ENCODE data around the gene RPS18. TPM values are rescaled to one million over a fixed set of nuclear protein-coding genes. Genes with fewer than 3 reads are reported as not detected.

Gene RPS18
- total and polyA plus RNA-seq, 10 of the 15 experiments (the other 5 are each of a cell fraction or from before 2014, with no cell fraction given): 4,228 to 20,828 (median 7,406) TPM

DNA sequence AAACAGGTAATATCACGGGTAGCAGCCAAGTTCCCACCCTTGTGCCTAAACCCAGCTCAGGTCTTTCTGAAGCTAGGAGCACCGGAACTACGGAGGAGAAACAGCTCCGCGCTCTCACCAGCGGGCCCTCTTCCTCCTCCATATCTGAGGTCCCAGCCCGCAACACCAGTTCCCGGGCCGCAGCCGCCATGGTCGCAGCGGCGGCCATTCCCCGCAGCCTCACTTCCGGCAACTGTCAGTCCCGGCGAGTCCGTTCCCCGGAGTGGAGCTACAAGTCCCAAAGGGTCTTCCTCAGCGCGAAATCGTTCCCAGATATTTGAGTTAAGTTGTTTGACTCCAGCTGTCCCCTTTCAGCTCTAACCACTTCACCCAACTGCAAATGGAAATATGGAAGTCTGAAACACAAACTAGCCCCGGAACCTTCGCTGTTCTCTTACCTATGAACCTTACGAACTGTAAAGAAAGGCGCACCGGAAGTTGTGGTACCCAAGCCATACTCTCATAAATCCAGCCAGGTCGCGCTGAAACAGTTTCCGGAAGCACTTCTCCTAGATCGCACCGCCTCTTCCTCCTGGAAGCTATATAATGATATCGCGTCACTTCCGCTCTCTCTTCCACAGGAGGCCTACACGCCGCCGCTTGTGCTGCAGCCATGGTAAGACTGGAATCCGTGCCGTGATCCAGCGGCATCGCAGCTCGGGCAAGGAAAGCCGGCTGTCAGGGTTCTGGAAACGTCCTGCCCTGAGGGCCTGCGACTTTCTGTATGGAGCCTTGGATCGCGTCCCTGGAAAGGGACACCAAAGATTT, at the start of gene RPS18, which contains the start of gene VPS52 (continued):
- TF ChIP-seq, protein P1, sequence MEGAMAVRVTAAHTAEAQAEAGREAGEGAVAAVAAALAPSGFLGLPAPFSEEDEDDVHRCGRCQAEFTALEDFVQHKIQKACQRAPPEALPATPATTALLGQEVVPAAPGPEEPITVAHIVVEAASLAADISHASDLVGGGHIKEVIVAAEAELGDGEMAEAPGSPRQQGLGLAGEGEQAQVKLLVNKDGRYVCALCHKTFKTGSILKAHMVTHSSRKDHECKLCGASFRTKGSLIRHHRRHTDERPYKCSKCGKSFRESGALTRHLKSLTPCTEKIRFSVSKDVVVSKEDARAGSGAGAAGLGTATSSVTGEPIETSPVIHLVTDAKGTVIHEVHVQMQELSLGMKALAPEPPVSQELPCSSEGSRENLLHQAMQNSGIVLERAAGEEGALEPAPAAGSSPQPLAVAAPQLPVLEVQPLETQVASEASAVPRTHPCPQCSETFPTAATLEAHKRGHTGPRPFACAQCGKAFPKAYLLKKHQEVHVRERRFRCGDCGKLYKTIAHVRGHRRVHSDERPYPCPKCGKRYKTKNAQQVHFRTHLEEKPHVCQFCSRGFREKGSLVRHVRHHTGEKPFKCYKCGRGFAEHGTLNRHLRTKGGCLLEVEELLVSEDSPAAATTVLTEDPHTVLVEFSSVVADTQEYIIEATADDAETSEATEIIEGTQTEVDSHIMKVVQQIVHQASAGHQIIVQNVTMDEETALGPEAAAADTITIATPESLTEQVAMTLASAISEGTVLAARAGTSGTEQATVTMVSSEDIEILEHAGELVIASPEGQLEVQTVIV (IDR thresholded peaks at IDR 0.05; ENCODE audit: borderline replicate concordance, partially characterized antibody): peak; percentile 80
- TF ChIP-seq ZNF217 (IDR thresholded peaks at IDR 0.05) (0 out of 2 replicates have a peak, but pooled peaks have one; percentile 51), POU2F2 (IDR thresholded peaks at IDR 0.05; ENCODE audit: borderline replicate concordance, low read depth, low read length) (peak; percentile 97), SRF (IDR thresholded peaks at IDR 0.05; ENCODE audit: low read depth in 2 of 2, low read length in 2 of 2) (peak in 1 of 2 experiments; percentile 58; a peak in 1 of 4 replicates), HDGF (IDR thresholded peaks at IDR 0.05) (no peak), FOXK2 (IDR thresholded peaks at IDR 0.05) (peak; percentile 92), PML (IDR thresholded peaks at IDR 0.05; ENCODE audit: low read length) (no peak), JUNB (IDR thresholded peaks at IDR 0.05) (0 out of 2 replicates have a peak, but pooled peaks have one; percentile 7), PAX8 (IDR thresholded peaks at IDR 0.05) (peak; percentile 90), YBX1 (IDR thresholded peaks at IDR 0.05) (no peak), NFXL1 (IDR thresholded peaks at IDR 0.05; ENCODE audit: borderline replicate concordance) (no peak), ZZZ3 (IDR thresholded peaks at IDR 0.05; ENCODE audit: control insufficient read depth, insufficient read length, low read depth) (peak; percentile 73), ASH2L (IDR thresholded peaks at IDR 0.05; ENCODE audit: borderline replicate concordance, low read depth) (peak; percentile 43), SMAD5 (IDR thresholded peaks at IDR 0.05; ENCODE audit: low read depth) (peak; percentile 99), POLR2AphosphoS2 (IDR thresholded peaks at IDR 0.05; ENCODE audit: low read depth, low read length) (peak; percentile 99), MTA3 (IDR thresholded peaks at IDR 0.05; ENCODE audit: borderline replicate concordance, low read length) (no peak)
- TF ChIP-seq, protein P2, sequence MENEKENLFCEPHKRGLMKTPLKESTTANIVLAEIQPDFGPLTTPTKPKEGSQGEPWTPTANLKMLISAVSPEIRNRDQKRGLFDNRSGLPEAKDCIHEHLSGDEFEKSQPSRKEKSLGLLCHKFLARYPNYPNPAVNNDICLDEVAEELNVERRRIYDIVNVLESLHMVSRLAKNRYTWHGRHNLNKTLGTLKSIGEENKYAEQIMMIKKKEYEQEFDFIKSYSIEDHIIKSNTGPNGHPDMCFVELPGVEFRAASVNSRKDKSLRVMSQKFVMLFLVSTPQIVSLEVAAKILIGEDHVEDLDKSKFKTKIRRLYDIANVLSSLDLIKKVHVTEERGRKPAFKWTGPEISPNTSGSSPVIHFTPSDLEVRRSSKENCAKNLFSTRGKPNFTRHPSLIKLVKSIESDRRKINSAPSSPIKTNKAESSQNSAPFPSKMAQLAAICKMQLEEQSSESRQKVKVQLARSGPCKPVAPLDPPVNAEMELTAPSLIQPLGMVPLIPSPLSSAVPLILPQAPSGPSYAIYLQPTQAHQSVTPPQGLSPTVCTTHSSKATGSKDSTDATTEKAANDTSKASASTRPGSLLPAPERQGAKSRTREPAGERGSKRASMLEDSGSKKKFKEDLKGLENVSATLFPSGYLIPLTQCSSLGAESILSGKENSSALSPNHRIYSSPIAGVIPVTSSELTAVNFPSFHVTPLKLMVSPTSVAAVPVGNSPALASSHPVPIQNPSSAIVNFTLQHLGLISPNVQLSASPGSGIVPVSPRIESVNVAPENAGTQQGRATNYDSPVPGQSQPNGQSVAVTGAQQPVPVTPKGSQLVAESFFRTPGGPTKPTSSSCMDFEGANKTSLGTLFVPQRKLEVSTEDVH (IDR thresholded peaks at IDR 0.05; ENCODE audit: low read depth, partially characterized antibody): peak; percentile 98
- TF ChIP-seq, protein P3, sequence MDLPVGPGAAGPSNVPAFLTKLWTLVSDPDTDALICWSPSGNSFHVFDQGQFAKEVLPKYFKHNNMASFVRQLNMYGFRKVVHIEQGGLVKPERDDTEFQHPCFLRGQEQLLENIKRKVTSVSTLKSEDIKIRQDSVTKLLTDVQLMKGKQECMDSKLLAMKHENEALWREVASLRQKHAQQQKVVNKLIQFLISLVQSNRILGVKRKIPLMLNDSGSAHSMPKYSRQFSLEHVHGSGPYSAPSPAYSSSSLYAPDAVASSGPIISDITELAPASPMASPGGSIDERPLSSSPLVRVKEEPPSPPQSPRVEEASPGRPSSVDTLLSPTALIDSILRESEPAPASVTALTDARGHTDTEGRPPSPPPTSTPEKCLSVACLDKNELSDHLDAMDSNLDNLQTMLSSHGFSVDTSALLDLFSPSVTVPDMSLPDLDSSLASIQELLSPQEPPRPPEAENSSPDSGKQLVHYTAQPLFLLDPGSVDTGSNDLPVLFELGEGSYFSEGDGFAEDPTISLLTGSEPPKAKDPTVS (IDR thresholded peaks at IDR 0.05; ENCODE audit: low read depth, low read length): 0 out of 2 replicates have a peak, but pooled peaks have one; percentile 15
- TF ChIP-seq, protein P4, sequence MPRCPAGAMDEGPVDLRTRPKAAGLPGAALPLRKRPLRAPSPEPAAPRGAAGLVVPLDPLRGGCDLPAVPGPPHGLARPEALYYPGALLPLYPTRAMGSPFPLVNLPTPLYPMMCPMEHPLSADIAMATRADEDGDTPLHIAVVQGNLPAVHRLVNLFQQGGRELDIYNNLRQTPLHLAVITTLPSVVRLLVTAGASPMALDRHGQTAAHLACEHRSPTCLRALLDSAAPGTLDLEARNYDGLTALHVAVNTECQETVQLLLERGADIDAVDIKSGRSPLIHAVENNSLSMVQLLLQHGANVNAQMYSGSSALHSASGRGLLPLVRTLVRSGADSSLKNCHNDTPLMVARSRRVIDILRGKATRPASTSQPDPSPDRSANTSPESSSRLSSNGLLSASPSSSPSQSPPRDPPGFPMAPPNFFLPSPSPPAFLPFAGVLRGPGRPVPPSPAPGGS (IDR thresholded peaks at IDR 0.05; ENCODE audit: borderline replicate concordance, insufficient read depth, low read depth, low read length, poor library complexity, severe bottlenecking): no peak
- TF ChIP-seq, protein P5, sequence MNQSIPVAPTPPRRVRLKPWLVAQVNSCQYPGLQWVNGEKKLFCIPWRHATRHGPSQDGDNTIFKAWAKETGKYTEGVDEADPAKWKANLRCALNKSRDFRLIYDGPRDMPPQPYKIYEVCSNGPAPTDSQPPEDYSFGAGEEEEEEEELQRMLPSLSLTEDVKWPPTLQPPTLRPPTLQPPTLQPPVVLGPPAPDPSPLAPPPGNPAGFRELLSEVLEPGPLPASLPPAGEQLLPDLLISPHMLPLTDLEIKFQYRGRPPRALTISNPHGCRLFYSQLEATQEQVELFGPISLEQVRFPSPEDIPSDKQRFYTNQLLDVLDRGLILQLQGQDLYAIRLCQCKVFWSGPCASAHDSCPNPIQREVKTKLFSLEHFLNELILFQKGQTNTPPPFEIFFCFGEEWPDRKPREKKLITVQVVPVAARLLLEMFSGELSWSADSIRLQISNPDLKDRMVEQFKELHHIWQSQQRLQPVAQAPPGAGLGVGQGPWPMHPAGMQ (IDR thresholded peaks at IDR 0.05; ENCODE audit: borderline replicate concordance): 0 out of 2 replicates have a peak, but pooled peaks have one; percentile 24
